Small intestine (tissue), 7 donors: Measurements from ENCODE around the gene ABCA1. TPM values are rescaled to one million over a fixed set of nuclear protein-coding genes. Genes with fewer than 3 reads are reported as not detected.

Experiments used
- DNase-seq, 2 donors: peaks; one replicate each; pipeline versions ENCODE4 v3.0.0 to v3.0.0-alpha.2; 2013
- FAIRE-seq: peaks from 2 replicates; lab custom pipeline; 2012; peaks lifted over from hg19 to GRCh38; lab: Jason Lieb, UNC
- H3K27ac ChIP-seq, 3 donors: one replicate each; pipeline ENCODE4 v1.5.1; 2013; ENCODE audit warnings: low read length in 2 of 3, mild to moderate bottlenecking in 2 of 3, control low read depth in 1 of 3, inconsistent platforms in 1 of 3, low read depth in 1 of 3, moderate library complexity in 1 of 3
- H3K27me3 ChIP-seq, 3 donors: one replicate each; pipeline ENCODE4 v1.6.1; 2013; ENCODE audit warnings: low read length in 3 of 3, inconsistent platforms in 1 of 3; ENCODE audit not compliant: control insufficient read depth in 3 of 3, insufficient read depth in 3 of 3
- H3K36me3 ChIP-seq, 3 donors: one replicate each; pipeline ENCODE4 v1.6.1; 2013; ENCODE audit warnings: low read length in 3 of 3, inconsistent platforms in 1 of 3, low read depth in 1 of 3, mild to moderate bottlenecking in 1 of 3, moderate library complexity in 1 of 3; ENCODE audit not compliant: control insufficient read depth in 3 of 3, insufficient read depth in 2 of 3
- H3K4me1 ChIP-seq, 3 donors: one replicate each; pipeline ENCODE4 v1.6.1; 2013; ENCODE audit warnings: low read length in 2 of 3, inconsistent platforms in 1 of 3, low read depth in 1 of 3, mild to moderate bottlenecking in 1 of 3, moderate library complexity in 1 of 3; ENCODE audit not compliant: control insufficient read depth in 3 of 3, insufficient read depth in 2 of 3
- H3K4me3 ChIP-seq, 3 donors: one replicate each; pipeline ENCODE4 v1.5.1; 2013; ENCODE audit warnings: low read length in 3 of 3, control low read depth in 1 of 3, inconsistent platforms in 1 of 3, low read depth in 1 of 3, mild to moderate bottlenecking in 1 of 3, moderate library complexity in 1 of 3
- H3K9me3 ChIP-seq, 2 donors: one replicate each; pipeline ENCODE4 v1.6.1; 2013; ENCODE audit warnings: low read depth in 1 of 2, low read length in 1 of 2; ENCODE audit not compliant: control insufficient read depth in 2 of 2, insufficient read depth in 1 of 2
- WGBS, 3 donors: extraction: QIAGEN DNeasy Blood & Tissue Kit; methylation state at CpG; one replicate each; pipeline ENCODE4 v1.1.7; 2013; 5-methylcytosine and 5-hydroxymethylcytosine counted together
- polyA plus RNA-seq, 4 donors: library from polyadenylated mRNA; stranded (reverse) in 3 of 4; unstranded in 1 of 4; fragments of 200-250 nt in 3 of 4; fragments of 120-200 nt in 1 of 4; gene quantifications; one replicate each; pipeline versions ENCODE4 v1.2.1 to v1.2.3, GENCODE V29; 2013
- donor health status: healthy with polysubstance abuse.
- donor health status: control.
- donor health status: control.
- donor health status: Bipolar disorder and iron deficiency.
- donor health status: healthy.

Gene ABCA1
- polyA plus RNA-seq, 4 donors, result 1.6 to 7.1 (median 3.1) TPM

DNA sequence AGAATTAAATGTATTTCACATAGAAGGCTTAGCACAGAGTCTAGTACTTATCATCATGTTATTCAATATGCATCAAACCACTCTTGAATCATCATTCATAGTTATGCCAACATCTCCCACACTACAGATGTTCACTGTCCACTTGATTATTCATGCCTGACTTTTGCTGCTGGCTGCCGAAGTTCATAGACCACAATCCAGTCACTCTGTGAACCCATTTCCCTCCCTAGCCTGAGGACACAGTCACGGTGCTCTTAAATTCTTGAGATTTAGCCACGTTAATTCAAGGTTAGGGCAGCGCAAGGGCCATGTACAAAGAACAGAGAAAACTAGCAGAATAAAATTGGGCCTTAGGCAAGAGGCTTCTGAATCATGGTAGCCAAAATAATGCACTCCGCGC is 32.4 kb downstream of the ABCA1 start:
- DNase-seq (no peak), FAIRE-seq (no peak)
- H3K4me1 ChIP-seq, result peaks cover 0 to 16% (median 0%) of the 10 kb centered on the region in 3 donors
- H3K27ac ChIP-seq, result no peak overlapping the region
- H3K36me3 ChIP-seq, result no peaks in the 10 kb centered on the region
- 77 to 91% (median 87%) methylated on average over 6 of the region's 6 CpGs for WGBS, 3 donors
- H3K4me3 ChIP-seq, result no peak overlapping the region
- H3K9me3 ChIP-seq, result no peaks in the 10 kb centered on the region
- no peaks in the 10 kb centered on the region for H3K27me3 ChIP-seq

DNA sequence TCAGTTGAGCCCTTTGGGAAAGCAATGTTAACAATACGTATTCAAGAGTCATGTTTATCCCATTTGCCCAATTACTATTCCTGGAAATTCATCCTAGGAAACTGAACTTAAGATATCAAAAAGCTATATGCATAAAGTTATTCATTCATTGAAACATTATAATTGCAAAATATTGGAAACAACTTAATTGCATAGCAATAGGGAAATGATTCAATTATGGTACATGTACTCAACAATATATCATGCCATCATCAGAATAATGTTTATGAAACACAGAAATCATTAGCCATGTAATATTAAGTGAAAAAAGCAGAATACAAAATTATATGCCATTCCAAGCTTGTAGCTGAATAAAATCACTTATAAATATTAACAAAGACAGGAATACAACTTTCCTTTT is 35.3 kb downstream of the ABCA1 start:
- no peak overlapping the region for H3K27ac ChIP-seq
- H3K36me3 ChIP-seq, result peaks cover 0 to 6% (median 5%) of the 10 kb centered on the region in 3 donors
- WGBS, 3 donors, result 75 to 93% (median 89%) methylated on average over 1 of the region's 1 CpG
- H3K9me3 ChIP-seq, result no peaks in the 10 kb centered on the region
- DNase-seq (no peak), FAIRE-seq (no peak)
- H3K4me1 ChIP-seq, result peaks cover 0 to 12% (median 0%) of the 10 kb centered on the region in 3 donors
- H3K27me3 ChIP-seq, result no peaks in the 10 kb centered on the region
- no peak overlapping the region for H3K4me3 ChIP-seq

DNA sequence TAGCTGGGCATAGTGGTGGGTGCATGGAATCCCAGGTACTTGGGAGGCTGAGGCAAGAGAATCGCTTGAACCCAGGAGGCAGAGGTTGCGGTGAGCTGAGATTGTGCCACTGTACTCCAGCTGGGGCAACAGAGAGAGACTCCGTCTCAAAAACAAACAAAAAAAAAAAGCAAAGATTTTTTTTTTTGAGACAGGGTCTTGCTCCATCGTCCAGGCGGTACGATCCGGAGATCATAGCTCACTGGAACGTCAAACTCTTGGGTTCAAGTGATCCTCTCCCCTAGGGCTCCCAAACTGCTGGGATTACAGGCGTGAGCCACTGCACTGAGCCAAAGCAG is 37.6 kb downstream of the ABCA1 start:
- Histone ChIP-seq H3K9me3 (no peaks in the 10 kb centered on the region), H3K27me3 (no peaks in the 10 kb centered on the region), H3K27ac (no peak overlapping the region), H3K4me1 (peaks cover 0 to 24% (median 0%) of the 10 kb centered on the region in 3 donors), H3K36me3 (peaks cover 4 to 6% (median 5%) of the 10 kb centered on the region in 3 donors), H3K4me3 (no peak overlapping the region)
- WGBS, 3 donors, result 95% methylated on average over 9 of the region's 9 CpGs
- FAIRE-seq (no peak), DNase-seq (no peak)

GRCh38 chr9:104885818-104886709 is 41.9 kb downstream of the ABCA1 start:
- peaks cover 0 to 24% (median 0%) of the 10 kb centered on the region in 3 donors for H3K4me1 ChIP-seq
- no peak for FAIRE-seq

GRCh38 chr9:104883169-104883568 is 44.8 kb downstream of the ABCA1 start:
- no peaks in the 10 kb centered on the region for H3K27me3 ChIP-seq
- DNase-seq, result no peak

More at GRCh38 chr9:104885818-104886709, 41.9 kb downstream of the ABCA1 start:
- Histone ChIP-seq H3K4me3 (no peak overlapping the region), H3K27ac (no peak overlapping the region), H3K27me3 (no peaks in the 10 kb centered on the region), H3K36me3 (peaks cover 4 to 31% (median 12%) of the 10 kb centered on the region in 3 donors), H3K9me3 (no peaks in the 10 kb centered on the region)
- DNase-seq, result no peak
- 82 to 87% (median 87%) methylated on average over 3 of the region's 3 CpGs for WGBS, 3 donors

GRCh38 chr9:104882566-104882965 is 45.4 kb downstream of the ABCA1 start:
- no peak for DNase-seq
- no peak overlapping the region for H3K4me3 ChIP-seq
- H3K36me3 ChIP-seq, result peaks cover 4 to 30% (median 6%) of the 10 kb centered on the region in 3 donors
- no peak overlapping the region for H3K27ac ChIP-seq
- no peaks in the 10 kb centered on the region for H3K27me3 ChIP-seq
- H3K9me3 ChIP-seq, result no peaks in the 10 kb centered on the region
- no peak for FAIRE-seq
- peaks cover 0 to 12% (median 0%) of the 10 kb centered on the region in 3 donors for H3K4me1 ChIP-seq

More at GRCh38 chr9:104883169-104883568, 44.8 kb downstream of the ABCA1 start:
- no peak for FAIRE-seq
- Histone ChIP-seq H3K4me3 (no peak overlapping the region), H3K4me1 (peaks cover 0 to 15% (median 0%) of the 10 kb centered on the region in 3 donors), H3K9me3 (no peaks in the 10 kb centered on the region), H3K27ac (no peak overlapping the region), H3K36me3 (peaks cover 4 to 33% (median 9%) of the 10 kb centered on the region in 3 donors)
- WGBS, 3 donors, result 89 to 95% (median 95%) methylated on average over 2 of the region's 2 CpGs

DNA sequence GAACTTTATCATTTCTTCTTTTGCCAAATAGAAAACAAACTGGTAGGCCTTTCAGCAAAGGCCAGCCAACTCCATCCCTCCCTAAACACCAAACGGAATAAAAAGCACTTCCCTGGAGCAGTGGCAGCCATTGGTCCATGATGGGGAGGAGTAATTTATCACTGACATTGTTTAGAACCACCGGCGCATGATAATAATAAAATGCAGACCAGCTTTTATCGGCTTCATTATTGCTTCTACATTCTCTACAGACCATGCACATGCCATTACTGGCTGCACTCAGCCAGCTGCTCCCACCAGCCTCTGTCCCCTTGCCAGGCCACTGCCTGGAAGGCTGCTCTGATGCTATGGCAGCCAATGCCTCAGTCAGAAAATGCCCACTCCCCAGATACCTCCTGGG is 45.9 kb downstream of the ABCA1 start:
- no peak for FAIRE-seq
- H3K9me3 ChIP-seq, result no peaks in the 10 kb centered on the region
- WGBS, 3 donors, result 67 to 90% (median 86%) methylated on average over 4 of the region's 4 CpGs
- peaks cover 2 to 34% (median 6%) of the 10 kb centered on the region in 3 donors for H3K36me3 ChIP-seq
- no peak for DNase-seq
- peaks cover 0 to 12% (median 0%) of the 10 kb centered on the region in 3 donors for H3K4me1 ChIP-seq
- H3K4me3 ChIP-seq, result no peak overlapping the region
- H3K27me3 ChIP-seq, result no peaks in the 10 kb centered on the region
- no peak overlapping the region for H3K27ac ChIP-seq

GRCh38 chr9:104879555-104880309 is 48.2 kb downstream of the ABCA1 start:
- peak overlapping the region in 1 of 3 donors; percentile 78 for H3K27ac ChIP-seq
- H3K27me3 ChIP-seq, result no peaks in the 10 kb centered on the region
- WGBS, 3 donors, result 75 to 93% (median 83%) methylated on average over 5 of the region's 5 CpGs

More at GRCh38 chr9:104879555-104880309, 48.2 kb downstream of the ABCA1 start:
- H3K4me1 ChIP-seq, result no peaks in the 10 kb centered on the region
- no peak for DNase-seq
- H3K9me3 ChIP-seq, result no peaks in the 10 kb centered on the region
- FAIRE-seq, result no peak
- no peak overlapping the region for H3K4me3 ChIP-seq
- peaks cover 0 to 47% (median 6%) of the 10 kb centered on the region in 3 donors for H3K36me3 ChIP-seq
